GM12891 (cell line): ENCODE measurements around the gene TCF25.
"Not testable (repeated sequence)": the region's sequence is repeated elsewhere in the genome, so short reads cannot be mapped to it uniquely, and the experiment has no call there.

Experiments used
- POLR2A ChIP-seq: IDR thresholded peaks from 2 replicates; pipeline ENCODE4 v1.6.1; 2011; ENCODE audit warnings: low read depth, low read length, control low read depth
- SPI1 ChIP-seq: IDR thresholded peaks from 2 replicates; pipeline ENCODE4 v1.6.1; 2011; ENCODE audit warnings: low read depth, low read length, control low read depth
- TAF1 ChIP-seq: IDR thresholded peaks from 2 replicates; pipeline ENCODE4 v1.6.1; 2011; ENCODE audit warnings: low read depth, low read length, control low read depth

DNA sequence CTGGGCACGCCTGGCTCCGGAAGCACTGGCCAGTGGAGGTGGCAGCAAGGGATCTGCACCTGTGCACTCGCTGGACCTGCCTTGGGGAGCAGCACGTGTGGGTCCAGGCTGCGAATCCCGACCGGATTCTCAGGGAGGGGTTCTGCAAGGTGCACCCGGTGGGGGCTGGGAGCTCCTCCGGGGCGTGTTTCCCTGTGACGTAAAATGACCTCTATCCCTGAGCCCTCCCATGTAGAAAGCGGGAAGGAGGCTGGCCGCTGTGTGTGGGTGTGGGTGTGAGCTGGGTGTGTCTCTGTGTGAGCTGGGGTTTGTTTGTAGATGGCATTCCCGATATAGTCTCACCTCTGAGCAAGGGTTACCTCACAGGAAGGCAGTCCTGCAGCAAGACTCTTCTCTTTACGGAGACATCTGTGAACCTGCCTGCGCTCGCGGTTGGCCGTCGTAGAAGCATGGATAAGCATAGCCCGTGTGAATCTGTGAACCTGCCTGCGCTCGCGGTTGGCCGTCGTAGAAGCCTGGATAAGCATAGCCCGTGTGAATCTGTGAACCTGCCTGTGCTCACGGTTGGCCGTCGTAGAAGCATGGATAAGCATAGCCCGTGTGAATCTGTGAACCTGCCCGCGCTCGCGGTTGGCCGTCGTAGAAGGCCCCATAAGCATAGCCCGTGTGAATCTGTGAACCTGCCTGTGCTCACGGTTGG is 39.6 kb upstream of the TCF25 start:
- TF ChIP-seq POLR2A, TAF1, SPI1: not testable (repeated sequence)
